H9 (cell line): ENCODE results near the gene DENND5A. TPM values are rescaled to one million over a fixed set of nuclear protein-coding genes. Genes with fewer than 3 reads are reported as not detected.

ENCODE experiments used
- DNase-seq: peaks from one replicate; pipeline ENCODE4 v3.0.0-alpha.2; 2017
- H2AFZ ChIP-seq: one replicate; pipeline ENCODE4 v1.6.1; 2013; ENCODE audit warnings: mild to moderate bottlenecking, low read length, control low read depth, moderate library complexity
- H2AK5ac ChIP-seq: 2 replicates; pipeline ENCODE4 v1.6.1; 2013; ENCODE audit warnings: low read length, control low read depth, mixed read lengths; ENCODE audit not compliant: insufficient read length
- H2BK120ac ChIP-seq: one replicate; pipeline ENCODE4 v1.6.1; 2013; ENCODE audit warnings: low read depth, mild to moderate bottlenecking, low read length, control low read depth, inconsistent platforms; ENCODE audit not compliant: poor library complexity, severe bottlenecking
- H2BK12ac ChIP-seq: 2 replicates; pipeline ENCODE4 v1.6.1; 2013; ENCODE audit warnings: low read length, control low read depth, mixed read lengths, low read depth; ENCODE audit not compliant: insufficient read length
- H2BK15ac ChIP-seq: 2 replicates; pipeline ENCODE4 v1.6.1; 2013; ENCODE audit warnings: low read depth, low read length, control low read depth
- H2BK20ac ChIP-seq: one replicate; pipeline ENCODE4 v1.6.1; 2013; ENCODE audit warnings: low read depth, mild to moderate bottlenecking, low read length, control low read depth, inconsistent platforms; ENCODE audit not compliant: poor library complexity, severe bottlenecking
- H2BK5ac ChIP-seq: 2 replicates; pipeline ENCODE4 v1.6.1; 2013; ENCODE audit warnings: low read length, control low read depth, mixed read lengths; ENCODE audit not compliant: insufficient read length
- H3K14ac ChIP-seq: 2 replicates; pipeline ENCODE4 v1.6.1; 2013; ENCODE audit warnings: low read length, control low read depth; ENCODE audit not compliant: insufficient read depth
- H3K18ac ChIP-seq: 2 replicates; pipeline ENCODE4 v1.6.1; 2013; ENCODE audit warnings: low read depth, mild to moderate bottlenecking, mixed read lengths, low read length, control low read depth; ENCODE audit not compliant: insufficient read length
- H3K23ac ChIP-seq: 2 replicates; pipeline ENCODE4 v1.6.1; 2013; ENCODE audit warnings: low read length, control low read depth, mixed read lengths, low read depth; ENCODE audit not compliant: insufficient read length
- H3K23me2 ChIP-seq: 2 replicates; pipeline ENCODE4 v1.6.1; 2013; ENCODE audit warnings: low read depth, mild to moderate bottlenecking, mixed read lengths, low read length, control low read depth; ENCODE audit not compliant: insufficient read length, poor library complexity, severe bottlenecking
- H3K27ac ChIP-seq: 2 replicates; pipeline ENCODE4 v1.5.1; 2013; ENCODE audit warnings: low read length, control low read depth, mixed read lengths, low read depth; ENCODE audit not compliant: insufficient read length
- H3K27me3 ChIP-seq: 2 replicates; pipeline ENCODE4 v1.6.1; 2013; ENCODE audit warnings: low read length, control low read depth, inconsistent platforms; ENCODE audit not compliant: insufficient read depth
- H3K4ac ChIP-seq: 2 replicates; pipeline ENCODE4 v1.6.1; 2013; ENCODE audit warnings: low read depth, mild to moderate bottlenecking, control low read depth, inconsistent platforms, low read length, moderate library complexity
- H3K4me1 ChIP-seq: 2 replicates; pipeline ENCODE4 v1.6.1; 2013; ENCODE audit warnings: low read length, control low read depth, inconsistent platforms; ENCODE audit not compliant: insufficient read depth
- H3K4me2 ChIP-seq: 2 replicates; pipeline ENCODE4 v1.6.1; 2013; ENCODE audit warnings: low read length, control low read depth, mixed read lengths; ENCODE audit not compliant: insufficient read length, insufficient read depth
- H3K56ac ChIP-seq: 2 replicates; pipeline ENCODE4 v1.6.1; 2013; ENCODE audit warnings: low read depth, mild to moderate bottlenecking, mixed read lengths, low read length, control low read depth; ENCODE audit not compliant: insufficient read length
- H3K79me1 ChIP-seq: 2 replicates; pipeline ENCODE4 v1.6.1; 2013; ENCODE audit warnings: low read depth, mild to moderate bottlenecking, moderate library complexity, low read length, control low read depth, inconsistent platforms; ENCODE audit not compliant: insufficient read depth, poor library complexity, severe bottlenecking
- H3K79me2 ChIP-seq: 2 replicates; pipeline ENCODE4 v1.6.1; 2013; ENCODE audit warnings: low read length, control low read depth, inconsistent platforms; ENCODE audit not compliant: insufficient read depth
- H3K9ac ChIP-seq: 2 replicates; pipeline ENCODE4 v1.6.1; 2013; ENCODE audit warnings: low read length, control low read depth, mixed read lengths; ENCODE audit not compliant: insufficient read length; ENCODE audit errors: extremely low read depth
- H3K9me3 ChIP-seq: one replicate; pipeline ENCODE4 v1.6.1; 2013; ENCODE audit warnings: low read depth, low read length, inconsistent platforms; ENCODE audit not compliant: control insufficient read depth
- H3T11ph ChIP-seq: one replicate; pipeline ENCODE4 v1.6.1; 2013; ENCODE audit warnings: mild to moderate bottlenecking, low read length, control low read depth, inconsistent platforms
- H4K20me1 ChIP-seq: one replicate; pipeline ENCODE4 v1.6.1; 2013; ENCODE audit not compliant: control insufficient read depth, insufficient read length, insufficient read depth
- H4K5ac ChIP-seq: 2 replicates; pipeline ENCODE4 v1.6.1; 2013; ENCODE audit warnings: low read depth, mild to moderate bottlenecking, mixed read lengths, low read length, control low read depth; ENCODE audit not compliant: insufficient read length
- H4K8ac ChIP-seq: replicated peaks from 2 replicates; pipeline ENCODE4 v1.6.1; 2013; ENCODE audit warnings: low read length, control low read depth, mixed read lengths, low read depth; ENCODE audit not compliant: insufficient read length
- H4K91ac ChIP-seq: 2 replicates; pipeline ENCODE4 v1.6.1; 2013; ENCODE audit warnings: low read depth, mild to moderate bottlenecking, moderate library complexity, mixed read lengths, low read length, control low read depth; ENCODE audit not compliant: insufficient read length
- H3K27ac Mint-ChIP-seq, 3 experiments: 2 replicates in 2 of 3; 3 replicates in 1 of 3; pipeline ENCODE4 v1.8.0; 2020 to 2021; ENCODE audit warnings: mixed read lengths in 3 of 3, mild to moderate bottlenecking in 1 of 3, moderate library complexity in 1 of 3
- H3K27me3 Mint-ChIP-seq: 2 replicates; pipeline ENCODE4 v1.8.0; 2021; ENCODE audit warnings: low read depth, mild to moderate bottlenecking, moderate library complexity, mixed read lengths
- H3K36me3 Mint-ChIP-seq, 3 experiments: 2 replicates in 2 of 3; 3 replicates in 1 of 3; pipeline ENCODE4 v1.8.0; 2020 to 2021; ENCODE audit warnings: low read depth in 3 of 3, mixed read lengths in 3 of 3; ENCODE audit not compliant: insufficient read depth in 1 of 3
- H3K4me1 Mint-ChIP-seq, 2 experiments: 2 replicates each; pipeline ENCODE4 v1.8.0; 2020; ENCODE audit warnings: mixed read lengths in 2 of 2
- H3K4me3 Mint-ChIP-seq, 2 experiments: 2 replicates in 1 of 2; 3 replicates in 1 of 2; pipeline ENCODE4 v1.8.0; 2020 to 2021; ENCODE audit warnings: mild to moderate bottlenecking in 2 of 2, mixed read lengths in 2 of 2, moderate library complexity in 1 of 2
- H3K9me3 Mint-ChIP-seq, 2 experiments: 2 replicates in 1 of 2; 3 replicates in 1 of 2; pipeline ENCODE4 v1.8.0; 2020; ENCODE audit warnings: mild to moderate bottlenecking in 2 of 2, mixed read lengths in 2 of 2, moderate library complexity in 1 of 2
- CTCF ChIP-seq: fragments of 200-600 bp; sonication (generic); conservative IDR thresholded peaks from 3 replicates; pipeline ENCODE4 v1.8.0; 2021; ENCODE audit warnings: antibody characterized with exemption, mild to moderate bottlenecking
- WGBS: extraction: QIAGEN DNeasy Blood & Tissue Kit; methylation state at CpG from one replicate; pipeline ENCODE4 v1.1.7; 2013; ENCODE audit warnings: missing lambda C conversion rate, low lambda C conversion rate, mixed read lengths; ENCODE audit not compliant: insufficient read length; ENCODE audit errors: extremely low coverage; 5-methylcytosine and 5-hydroxymethylcytosine counted together
- total RNA-seq: library from RNA; stranded (reverse); gene quantifications from 2 replicates; pipeline ENCODE4 v1.2.1, GENCODE V29; 2021

DENND5A gene
- total RNA-seq, 1 experiment from 2014 or later: 59.6 TPM

- Mint-ChIP-seq H3K27me3 (no peaks in the 10 kb centered on the region), H3K9me3 (no peaks in the 10 kb centered on the region), H3K27ac (peak overlapping the region in 1 of 3 experiments; percentile 62; a peak in 2 of 7 replicates), H3K4me3 (no peak overlapping the region), H3K36me3 (peaks cover 0 to 2% (median 0%) of the 10 kb centered on the region in 3 experiments; a peak in 1 of 7 replicates), H3K4me1 (peaks cover 14 to 23% of the 10 kb centered on the region in 2 experiments)
- H3K18ac ChIP-seq: no peak overlapping the region
- H3K23me2 ChIP-seq: no peaks in the 10 kb centered on the region
- H3K27ac ChIP-seq: no peak overlapping the region
- no peak overlapping the region for H2BK12ac ChIP-seq
- H2AK5ac ChIP-seq: no peak overlapping the region
- no peak overlapping the region for H2BK20ac ChIP-seq
- no peak overlapping the region for H3K4me2 ChIP-seq
- DNase-seq: no peak
- H4K20me1 ChIP-seq: no peaks in the 10 kb centered on the region
- H3K4me1 ChIP-seq: peaks cover 2% of the 10 kb centered on the region
- H3T11ph ChIP-seq: no peak overlapping the region
- H2BK15ac ChIP-seq: no peak overlapping the region
- no peak overlapping the region for H3K23ac ChIP-seq
- H3K79me2 ChIP-seq: peaks cover 11% of the 10 kb centered on the region; the same call in 1 of the 2 replicates
- no peaks in the 10 kb centered on the region for H3K27me3 ChIP-seq
- no peak overlapping the region for H2BK5ac ChIP-seq
- H2BK120ac ChIP-seq: no peak overlapping the region
- no peak overlapping the region for H4K91ac ChIP-seq
- H4K8ac ChIP-seq: no peak overlapping the region
- no peak overlapping the region for H3K14ac ChIP-seq
- H3K9me3 ChIP-seq: no peaks in the 10 kb centered on the region
- no peak overlapping the region for H3K56ac ChIP-seq
- no peak for TF ChIP-seq CTCF
- no peak overlapping the region for H2AFZ ChIP-seq
- WGBS: no CpG with 5 or more reads among the region's 1 CpG
- no peak overlapping the region for H4K5ac ChIP-seq
- no peak overlapping the region for H3K9ac ChIP-seq
- H3K4ac ChIP-seq: no peak overlapping the region
- H3K79me1 ChIP-seq: peaks cover 5% of the 10 kb centered on the region
Observed at GRCh38 chr11:9210922-9211320, 54.2 kb downstream of the DENND5A start.
